Esophagus squamous epithelium (tissue), 4 donors: Measurements from ENCODE around the gene SPRY4.

Experiments
- CTCF ChIP-seq, 6 experiments: fragments of 450-650 bp in 4 of 6; fragments of 200-600 bp in 2 of 6; sonication (generic) in 2 of 6; IDR thresholded peaks; one replicate each; pipeline ENCODE4 v1.5.1; 2016 to 2019; ENCODE audit warnings: antibody characterized with exemption in 6 of 6, mild to moderate bottlenecking in 4 of 6, moderate library complexity in 4 of 6
- POLR2A ChIP-seq, 4 donors: fragments of 450-650 bp; IDR thresholded peaks; one replicate each; pipeline ENCODE4 v1.6.1; 2017; ENCODE audit warnings: antibody characterized with exemption in 4 of 4, mild to moderate bottlenecking in 4 of 4, moderate library complexity in 3 of 4

DNA sequence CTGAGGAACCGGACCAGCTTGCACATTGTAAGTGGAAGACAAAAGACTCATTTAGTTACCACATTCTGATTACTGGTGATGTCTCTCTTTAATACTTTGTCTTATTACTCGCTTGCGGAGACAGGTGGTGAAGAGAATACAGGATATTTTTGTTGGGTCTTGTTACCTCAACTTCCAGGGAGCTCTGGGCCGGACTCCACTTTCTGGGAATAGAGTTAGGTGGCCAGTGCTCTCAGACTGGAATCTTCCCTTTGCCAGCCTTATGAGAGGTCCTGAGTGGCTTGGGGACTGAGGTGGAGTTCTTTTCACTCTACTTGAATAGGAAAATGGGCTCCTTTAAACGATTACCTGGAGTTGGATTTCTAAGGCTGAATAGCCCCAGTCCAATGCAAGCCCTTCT lies 33.3 kb upstream of the SPRY4 start:
- no peak for TF ChIP-seq CTCF (IDR thresholded peaks at IDR 0.05)
- no peak for TF ChIP-seq POLR2A (IDR thresholded peaks at IDR 0.05)
